GM21717 (cell line): ENCODE results near the gene C19orf25.
"Not testable (repeated sequence)": the region's sequence is repeated elsewhere in the genome, so short reads cannot be mapped to it uniquely, and the experiment has no call there.

Source experiments
- ATAC-seq: cut with Tn5 transposase; IDR thresholded peaks from one replicate; pipeline ENCODE4 v1.9.1; 2021; ENCODE audit warnings: mild to moderate bottlenecking, moderate library complexity; ENCODE audit not compliant: unreplicated experiment

Gene C19orf25

DNA sequence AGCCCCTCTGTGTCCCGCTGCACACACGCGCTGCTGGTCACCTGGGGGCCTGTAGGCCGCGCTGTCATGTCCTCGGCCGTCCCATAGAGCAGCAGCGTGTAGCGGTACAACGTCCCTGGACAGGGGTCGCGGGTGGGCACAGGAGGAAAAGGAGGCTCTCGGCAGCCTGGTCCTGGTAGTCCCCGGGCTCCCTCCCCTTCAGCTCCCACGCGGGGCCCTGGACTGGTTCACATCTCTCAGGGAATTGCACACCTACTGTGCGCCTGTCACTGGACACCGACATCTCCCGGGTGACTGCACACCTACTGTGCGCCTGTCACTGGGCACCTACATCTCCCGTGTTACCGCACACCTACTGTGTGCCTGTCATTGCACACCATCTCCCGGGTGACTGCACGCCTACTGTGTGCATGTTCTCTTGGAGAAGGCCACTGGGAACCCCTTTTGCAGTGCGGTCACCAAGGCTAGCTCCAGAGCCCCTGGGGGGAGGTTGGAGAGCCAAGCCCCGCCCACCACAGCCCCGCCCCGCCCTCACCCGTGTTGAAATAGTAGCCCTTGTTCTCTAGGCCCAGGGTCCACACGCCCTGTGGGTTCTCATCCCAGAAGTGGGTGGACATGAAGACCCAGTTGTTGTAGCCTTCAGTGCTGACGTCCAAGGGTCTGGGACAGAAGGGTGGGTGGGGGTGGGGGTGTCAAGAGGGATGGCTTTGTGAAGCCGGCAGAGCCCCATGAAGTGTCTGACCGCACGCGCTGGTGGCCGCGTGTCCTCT is 3.5 kb upstream of the C19orf25 start:
- ATAC-seq: no peak

- ATAC-seq: no peak
These were observed 2.9 kb upstream of the C19orf25 start for GRCh38 chr19:1481893-1482360.

GRCh38 chr19:1481224-1481892 is 2.3 kb upstream of the C19orf25 start:
- no peak for ATAC-seq

- not testable (repeated sequence) for ATAC-seq
These were observed 2.0 kb downstream of the C19orf25 start for GRCh38 chr19:1477056-1477455.

DNA sequence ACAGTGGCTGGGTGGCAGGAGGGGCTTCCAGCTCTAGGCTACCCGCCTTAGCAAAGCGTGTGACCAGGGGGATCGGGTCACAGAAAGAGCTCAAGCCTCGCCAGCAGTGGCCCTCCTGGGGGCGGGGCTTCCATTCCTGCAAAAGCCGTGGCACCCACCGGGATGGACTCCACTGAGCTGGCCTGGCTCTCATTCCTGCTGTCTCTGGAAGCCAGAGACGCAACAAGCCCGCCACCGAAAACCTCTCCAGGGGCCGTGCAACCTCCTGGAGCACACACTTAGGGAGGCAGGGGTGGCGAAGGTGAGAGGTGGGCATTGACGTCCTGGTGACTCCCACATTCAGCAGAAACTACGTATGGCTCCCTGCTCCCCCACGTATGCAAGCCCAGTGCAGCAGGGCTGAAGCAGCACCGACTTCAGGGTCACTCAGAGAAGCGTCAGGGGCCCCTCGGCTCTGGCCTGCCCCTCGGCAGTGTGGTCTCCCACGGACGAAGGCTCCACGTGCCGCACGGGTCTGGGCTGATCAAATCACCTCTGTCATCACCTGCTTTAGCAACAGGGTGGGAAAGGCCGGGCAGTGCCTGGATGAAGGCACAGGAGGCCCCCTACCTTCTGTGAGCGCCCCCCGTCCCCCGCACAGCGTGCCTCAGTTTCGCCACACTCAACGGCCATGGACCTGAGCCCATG is 3.1 kb downstream of the C19orf25 start:
- no peak for ATAC-seq

DNA sequence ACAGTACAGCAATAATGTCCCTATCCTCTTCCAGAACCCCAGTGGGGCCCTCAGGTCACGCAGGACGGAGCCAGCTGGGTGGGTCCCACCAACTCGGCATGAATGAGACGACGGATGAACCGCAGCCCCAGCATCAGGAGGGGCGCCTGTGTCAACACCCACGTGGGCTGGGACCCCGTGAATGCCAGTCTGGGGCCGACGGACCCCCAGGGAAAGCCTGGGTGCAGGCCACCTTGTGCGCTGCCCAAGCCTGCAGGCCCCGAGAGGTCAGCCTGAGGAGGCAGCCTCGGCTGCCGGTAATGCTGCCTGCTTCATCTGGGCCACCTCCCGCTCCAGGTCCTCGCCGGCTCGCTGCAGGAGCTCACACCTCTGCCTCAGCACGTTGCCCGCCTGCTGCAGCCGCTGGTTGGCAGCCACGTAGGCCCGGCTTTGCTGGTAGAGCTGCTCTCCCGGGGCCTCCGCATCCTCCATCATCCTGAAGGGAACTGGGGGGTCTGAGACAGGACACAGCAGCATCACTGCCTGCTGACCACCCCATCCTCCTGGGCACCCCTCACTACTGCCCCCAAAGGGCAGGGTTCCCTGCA is 4.2 kb downstream of the C19orf25 start:
- no peak for ATAC-seq

DNA sequence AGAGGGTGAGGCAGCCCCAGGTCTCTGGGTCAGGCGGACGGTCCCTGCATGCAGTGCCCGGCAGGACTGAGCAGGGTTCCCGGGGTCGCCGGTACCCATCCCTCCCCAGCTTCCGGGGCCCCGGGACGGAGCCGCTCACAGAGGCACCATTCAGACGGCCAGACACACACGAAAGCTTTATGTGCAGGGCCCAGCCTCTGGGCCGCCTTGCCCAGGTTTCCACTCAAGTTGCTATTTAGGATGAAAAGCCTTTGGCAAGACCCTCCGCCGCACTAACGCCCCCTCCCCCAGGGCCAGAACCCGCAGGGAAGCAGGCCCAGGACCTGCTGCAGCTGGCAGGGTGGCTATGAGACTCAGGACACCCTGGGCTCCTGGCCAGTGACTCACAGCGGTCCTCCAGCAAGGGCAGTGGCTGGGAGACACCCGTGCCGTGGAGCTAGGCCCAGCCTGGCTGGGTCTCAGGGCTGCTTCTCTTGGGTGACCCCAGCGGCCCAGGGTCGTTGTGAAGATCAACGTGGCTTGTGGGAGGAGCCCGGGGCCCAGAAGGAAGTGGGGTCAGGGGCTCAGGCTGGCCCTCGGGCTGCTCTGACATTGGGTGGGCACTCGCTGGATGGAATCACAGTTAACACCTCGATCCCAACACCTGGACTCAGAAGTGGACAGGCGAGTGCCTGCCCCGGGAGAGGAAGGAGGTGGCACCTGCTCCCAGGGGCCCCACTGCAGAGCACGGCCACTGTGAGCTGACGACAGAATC is 4.8 kb downstream of the C19orf25 start:
- ATAC-seq: no peak

GRCh38 chr19:1473085-1473851 is 5.7 kb downstream of the C19orf25 start:
- no peak for ATAC-seq

DNA sequence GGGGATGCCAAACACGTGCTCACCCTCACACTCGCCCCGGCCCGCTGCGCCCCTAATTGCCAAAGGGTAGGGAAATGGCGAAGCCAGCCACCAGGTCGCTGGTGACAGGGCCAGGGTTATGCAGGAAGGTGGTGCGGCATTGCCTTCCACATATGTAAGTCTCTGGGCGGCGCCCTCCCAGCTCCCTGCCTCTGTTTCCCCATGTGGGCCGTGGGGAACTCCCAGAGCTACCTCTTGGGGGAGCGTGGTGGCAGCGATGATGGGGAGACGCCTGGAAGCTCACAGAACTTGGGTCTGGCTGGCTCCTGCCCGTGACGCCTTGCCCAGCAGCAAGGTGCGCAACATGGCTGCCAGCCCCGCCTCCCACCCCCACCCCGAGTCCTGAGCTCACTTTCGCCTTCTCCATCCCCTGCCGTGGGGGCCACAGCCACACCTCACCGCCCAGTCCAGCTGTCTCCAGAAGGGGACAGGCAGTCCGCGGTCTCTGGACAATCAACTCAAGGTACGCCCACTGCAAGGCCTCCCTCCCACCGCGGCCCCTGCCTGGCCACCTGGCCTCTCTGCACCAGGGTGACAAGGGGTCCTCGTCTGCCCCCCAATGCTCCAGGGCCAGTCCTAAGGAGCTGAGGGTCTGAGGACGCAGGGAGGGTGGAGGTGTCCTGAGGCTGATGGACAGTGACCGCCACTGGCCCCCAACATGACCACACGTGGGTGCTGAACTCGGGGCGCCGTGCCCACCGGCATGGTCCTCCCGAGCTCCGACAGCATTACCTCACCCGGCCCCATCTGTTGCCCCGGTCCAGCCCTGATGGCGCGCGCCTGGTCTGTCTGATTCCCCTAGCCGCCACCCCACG is 6.6 kb downstream of the C19orf25 start:
- ATAC-seq: no peak

DNA sequence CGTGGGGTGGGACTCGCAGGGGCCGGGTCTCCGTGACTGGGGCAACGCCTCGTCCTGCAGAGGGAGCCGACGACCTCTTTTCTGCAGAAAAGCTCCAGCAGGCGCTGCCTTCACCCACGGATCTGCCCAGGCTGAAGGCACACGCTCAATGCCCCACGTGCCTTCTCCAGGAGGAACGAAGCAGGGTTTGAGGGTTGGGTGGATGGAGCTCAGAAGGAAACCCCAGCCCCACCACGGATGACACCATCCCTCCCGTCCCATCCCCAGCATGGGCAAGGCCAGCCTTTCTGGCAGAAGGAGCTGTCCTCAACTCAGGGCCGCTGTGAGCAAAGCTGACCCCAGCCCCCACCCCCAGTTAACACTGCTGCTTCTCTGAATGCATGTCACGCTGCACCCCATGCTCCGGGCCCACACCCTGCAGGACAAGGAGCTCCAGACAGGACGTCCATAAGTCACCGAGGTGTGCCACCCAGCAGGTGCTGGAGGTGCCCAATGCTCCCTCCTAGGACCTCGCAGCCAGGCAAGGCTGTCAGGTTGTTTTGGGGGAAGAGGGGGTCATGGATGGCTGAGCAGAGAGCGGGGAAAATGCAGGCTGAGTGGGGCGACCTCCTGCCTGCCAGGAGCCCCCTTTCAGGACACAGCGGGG is 7.4 kb downstream of the C19orf25 start:
- no peak for ATAC-seq

DNA sequence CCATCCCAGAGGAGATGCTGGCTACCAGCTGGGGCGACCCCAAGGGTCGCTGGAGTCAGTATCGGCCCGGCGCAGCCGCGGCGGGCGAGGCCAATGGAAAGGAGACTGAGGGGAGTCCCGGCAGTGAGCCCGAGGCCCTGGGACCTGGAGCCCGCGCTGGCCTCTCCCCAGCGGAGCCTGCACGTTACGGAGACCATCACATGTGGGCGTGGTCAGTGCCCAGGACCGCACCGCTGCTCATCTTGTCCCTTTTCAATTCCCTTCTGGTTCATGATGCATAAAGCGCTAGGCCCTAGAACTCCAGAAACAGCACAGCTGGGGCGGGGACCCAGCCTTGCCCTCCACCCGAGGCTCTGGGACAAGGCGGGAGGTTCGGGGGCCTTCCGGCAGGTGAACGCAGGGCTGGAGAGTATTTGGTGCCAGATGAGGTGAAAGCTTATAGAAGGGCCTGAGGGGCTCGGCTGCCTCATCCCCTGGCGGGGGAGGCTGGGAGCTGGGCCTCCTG is 8.0 kb downstream of the C19orf25 start:
- no peak for ATAC-seq

DNA sequence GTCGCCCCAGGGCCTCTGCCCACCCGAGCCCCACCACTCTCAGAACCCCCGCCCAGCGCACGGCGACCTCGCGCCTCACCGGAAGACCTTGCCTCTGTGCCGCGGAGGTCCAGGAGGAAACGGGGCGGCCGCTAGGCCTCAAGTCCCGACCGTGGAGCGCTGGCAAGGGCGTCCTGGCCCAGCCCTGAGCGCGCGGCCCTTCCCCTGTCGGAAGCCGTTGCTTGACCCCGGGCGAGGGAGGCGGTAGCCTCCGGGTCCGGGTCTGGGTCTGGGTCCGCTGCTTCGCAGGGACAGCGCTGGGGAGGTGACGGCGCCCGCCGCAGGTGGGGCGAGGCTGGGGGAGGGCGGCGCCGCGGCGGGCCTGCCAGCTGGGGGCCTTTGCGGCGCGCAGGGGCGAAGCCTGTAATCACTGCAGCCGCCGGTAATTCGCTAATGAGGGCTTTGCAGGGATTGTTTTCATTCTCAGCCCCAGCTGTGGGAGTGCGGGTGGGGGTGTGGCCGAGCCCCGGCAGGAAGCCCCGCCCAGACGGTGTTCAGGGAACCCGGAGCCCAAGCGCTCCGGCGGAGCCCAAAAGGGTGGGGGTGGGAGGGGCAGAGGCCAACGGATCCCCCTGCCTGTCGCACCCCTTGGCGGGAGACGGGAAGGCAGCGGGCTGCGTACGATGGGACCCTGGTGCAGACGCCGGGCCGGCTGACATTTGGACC is 8.6 kb downstream of the C19orf25 start:
- ATAC-seq: no peak

DNA sequence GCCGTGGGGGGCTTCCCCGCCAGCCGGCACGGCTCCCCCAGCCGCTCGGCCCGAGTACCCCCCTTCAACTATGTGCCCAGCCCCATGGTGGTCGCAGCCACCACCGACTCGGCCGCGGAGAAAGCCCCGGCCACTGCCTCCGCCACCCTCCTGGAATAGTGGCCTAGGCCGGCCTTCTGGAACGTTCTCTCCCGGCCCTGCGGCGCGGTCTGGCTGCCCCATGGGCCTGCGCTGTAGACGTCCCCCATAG is 9.0 kb downstream of the C19orf25 start:
- no peak for ATAC-seq

DNA sequence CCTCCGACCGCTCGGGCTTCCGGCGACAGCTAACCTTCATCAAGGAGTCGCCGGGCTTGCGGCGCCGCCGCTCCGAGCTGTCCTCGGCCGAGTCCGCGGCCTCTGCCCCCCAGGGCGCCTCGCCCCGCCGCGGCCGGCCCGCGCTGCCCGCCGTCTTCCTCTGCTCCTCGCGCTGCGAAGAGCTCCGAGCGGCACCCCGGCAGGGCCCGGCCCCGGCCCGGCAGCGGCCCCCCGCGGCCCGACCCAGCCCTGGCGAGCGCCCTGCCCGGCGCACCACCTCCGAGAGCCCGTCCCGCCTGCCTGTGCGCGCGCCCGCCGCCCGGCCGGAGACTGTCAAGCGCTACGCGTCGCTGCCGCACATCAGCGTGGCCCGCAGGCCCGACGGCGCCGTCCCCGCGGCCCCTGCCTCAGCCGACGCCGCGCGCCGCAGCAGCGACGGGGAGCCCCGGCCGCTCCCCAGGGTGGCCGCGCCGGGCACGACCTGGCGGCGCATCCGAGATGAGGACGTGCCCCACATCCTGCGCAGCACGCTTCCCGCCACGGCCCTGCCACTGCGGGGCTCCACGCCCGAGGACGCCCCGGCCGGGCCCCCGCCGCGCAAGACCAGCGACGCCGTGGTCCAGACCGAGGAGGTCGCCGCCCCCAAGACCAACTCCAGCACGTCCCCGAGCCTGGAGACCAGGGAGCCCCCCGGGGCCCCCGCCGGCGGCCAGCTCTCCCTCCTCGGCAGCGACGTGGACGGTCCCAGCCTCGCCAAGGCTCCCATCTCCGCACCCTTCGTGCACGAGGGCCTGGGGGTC is 9.6 kb downstream of the C19orf25 start:
- ATAC-seq: no peak

DNA sequence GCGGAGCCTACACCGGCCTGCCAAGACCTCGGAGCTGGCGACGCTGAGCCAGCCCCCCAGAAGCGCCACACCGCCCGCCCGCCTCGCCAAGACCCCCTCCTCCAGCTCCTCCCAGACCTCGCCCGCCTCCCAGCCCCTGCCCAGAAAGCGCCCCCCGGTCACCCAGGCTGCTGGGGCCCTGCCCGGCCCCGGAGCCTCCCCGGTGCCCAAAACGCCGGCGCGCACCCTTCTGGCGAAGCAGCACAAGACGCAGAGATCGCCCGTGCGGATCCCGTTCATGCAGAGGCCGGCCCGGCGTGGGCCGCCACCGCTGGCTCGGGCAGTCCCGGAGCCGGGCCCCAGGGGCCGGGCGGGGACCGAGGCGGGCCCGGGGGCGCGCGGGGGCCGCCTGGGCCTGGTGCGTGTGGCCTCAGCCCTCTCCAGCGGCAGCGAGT is 10.2 kb downstream of the C19orf25 start:
- no peak for ATAC-seq

GRCh38 chr19:1468274-1468820 is 10.7 kb downstream of the C19orf25 start:
- ATAC-seq: no peak
